Hematopoietic multipotent progenitor cell treated with erythropoietin and hydrocortisone succinate and interleukin-3 and kit ligand, for 15 days (in vitro differentiated cells): ENCODE results near the gene TUBB4B.
"Not testable (repeated sequence)": the region's sequence is repeated elsewhere in the genome, so short reads cannot be mapped to it uniquely, and the experiment has no call there.

Experiments used
- DNase-seq: peaks from one replicate; pipeline ENCODE4 v3.0.0-alpha.2; 2015; ENCODE audit warnings: low spot score

Gene TUBB4B

DNA sequence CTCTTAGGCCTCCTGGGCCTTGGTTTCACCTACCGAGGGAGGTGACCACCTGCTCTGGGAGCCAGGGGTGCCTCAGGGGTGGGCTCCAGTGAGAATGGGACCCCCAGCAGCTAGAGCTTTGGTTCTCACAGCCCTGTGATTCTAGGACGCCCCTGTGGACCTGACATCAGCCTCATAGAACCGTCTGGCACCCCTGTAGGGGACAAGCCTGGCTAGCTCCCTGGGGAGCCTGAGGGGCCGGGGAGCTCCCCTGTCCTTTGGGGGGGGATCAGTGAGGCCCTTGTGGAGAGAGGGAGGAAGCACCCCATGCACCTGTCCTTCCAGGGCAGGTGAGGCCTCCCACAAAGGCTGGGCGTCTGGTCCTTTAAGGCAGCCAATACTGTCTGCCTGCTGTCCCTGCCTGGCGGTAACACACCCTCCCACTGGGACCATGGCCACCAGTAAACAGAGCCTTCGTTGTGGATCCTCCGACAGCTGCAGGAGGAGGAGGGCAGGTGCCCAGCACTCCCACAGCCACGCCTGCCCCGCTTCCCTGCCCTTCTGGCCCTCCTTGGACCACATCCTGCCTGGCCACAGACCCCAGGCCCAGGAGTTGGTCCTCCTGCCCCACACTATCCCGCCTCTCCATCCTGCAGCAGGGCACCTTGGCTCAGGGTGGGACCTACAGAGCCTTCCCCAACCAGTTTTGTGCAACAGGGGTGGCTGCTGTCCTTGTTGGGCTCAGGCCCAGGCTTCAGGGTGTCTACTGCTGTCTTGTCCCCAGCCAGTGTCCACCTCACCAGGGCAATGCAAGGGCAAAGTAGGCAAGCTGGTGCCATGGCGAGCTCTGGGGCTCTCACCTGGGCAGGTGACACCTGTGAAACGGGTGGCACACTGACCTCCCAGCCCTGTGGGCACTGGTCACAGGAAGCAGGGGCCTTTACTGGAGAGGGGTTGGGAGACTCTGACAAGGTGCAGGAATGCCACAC lies 3.0 kb upstream of the TUBB4B start:
- DNase-seq = no peak

DNA sequence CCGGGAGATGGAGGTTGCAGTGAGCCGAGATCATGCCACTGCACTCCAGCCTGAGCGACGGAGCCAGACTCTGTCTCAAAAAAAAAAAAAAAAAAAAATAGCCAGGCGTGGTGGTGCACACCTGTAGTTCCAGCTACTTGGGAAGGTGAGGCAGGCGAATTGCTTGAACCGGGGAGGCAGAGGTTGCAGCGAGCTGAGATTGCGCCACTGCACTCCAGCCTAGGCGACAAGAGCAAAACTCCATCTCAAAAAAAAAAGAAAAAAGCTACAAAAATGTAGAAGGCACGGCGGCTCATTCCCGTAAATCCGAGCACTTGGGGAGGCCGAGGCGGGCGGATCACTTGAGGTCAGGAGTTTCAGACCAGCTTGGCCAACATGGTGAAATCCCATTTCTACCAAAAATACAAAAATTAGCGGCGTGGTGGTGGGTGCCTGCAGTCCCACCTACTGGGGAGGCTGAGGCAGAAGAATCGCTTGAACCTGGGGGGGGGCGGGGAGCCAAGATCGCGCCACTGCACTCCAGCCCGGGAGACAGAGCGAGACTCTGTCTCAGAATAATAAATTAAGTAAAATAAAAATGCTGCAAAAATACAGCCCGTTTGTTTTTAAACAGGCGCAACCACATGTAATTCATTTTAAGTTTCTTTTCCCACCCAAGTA lies 1.4 kb upstream of the TUBB4B start:
- peak; percentile 19 for DNase-seq

DNA sequence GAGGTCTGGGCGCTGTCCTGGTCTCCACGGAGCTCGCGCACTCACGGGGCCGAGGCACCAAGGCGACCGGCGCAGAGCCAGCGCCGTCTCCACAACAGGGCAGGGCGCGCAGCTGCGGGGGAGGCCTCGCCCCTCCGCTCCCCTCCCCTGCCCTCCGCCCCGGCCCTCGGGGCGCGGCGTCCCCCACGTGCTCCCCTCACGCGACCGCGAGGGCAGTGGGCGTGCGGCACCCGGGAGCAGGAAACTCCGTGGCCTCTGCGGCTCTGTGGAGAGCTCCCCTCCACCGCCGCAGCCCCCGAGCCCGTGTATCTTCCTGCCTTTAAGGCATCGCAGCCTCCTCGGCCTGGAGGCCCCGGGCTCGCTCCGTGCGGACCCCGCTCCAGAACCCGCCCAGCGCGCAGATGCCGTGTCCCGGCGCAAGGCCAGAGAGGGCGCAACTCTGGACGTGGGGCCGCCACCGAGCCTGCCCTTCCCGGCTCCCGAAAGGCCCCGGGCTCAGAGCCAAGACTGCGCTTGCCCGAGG lies 708 bp upstream of the TUBB4B start:
- peak; percentile 74 for DNase-seq

DNA sequence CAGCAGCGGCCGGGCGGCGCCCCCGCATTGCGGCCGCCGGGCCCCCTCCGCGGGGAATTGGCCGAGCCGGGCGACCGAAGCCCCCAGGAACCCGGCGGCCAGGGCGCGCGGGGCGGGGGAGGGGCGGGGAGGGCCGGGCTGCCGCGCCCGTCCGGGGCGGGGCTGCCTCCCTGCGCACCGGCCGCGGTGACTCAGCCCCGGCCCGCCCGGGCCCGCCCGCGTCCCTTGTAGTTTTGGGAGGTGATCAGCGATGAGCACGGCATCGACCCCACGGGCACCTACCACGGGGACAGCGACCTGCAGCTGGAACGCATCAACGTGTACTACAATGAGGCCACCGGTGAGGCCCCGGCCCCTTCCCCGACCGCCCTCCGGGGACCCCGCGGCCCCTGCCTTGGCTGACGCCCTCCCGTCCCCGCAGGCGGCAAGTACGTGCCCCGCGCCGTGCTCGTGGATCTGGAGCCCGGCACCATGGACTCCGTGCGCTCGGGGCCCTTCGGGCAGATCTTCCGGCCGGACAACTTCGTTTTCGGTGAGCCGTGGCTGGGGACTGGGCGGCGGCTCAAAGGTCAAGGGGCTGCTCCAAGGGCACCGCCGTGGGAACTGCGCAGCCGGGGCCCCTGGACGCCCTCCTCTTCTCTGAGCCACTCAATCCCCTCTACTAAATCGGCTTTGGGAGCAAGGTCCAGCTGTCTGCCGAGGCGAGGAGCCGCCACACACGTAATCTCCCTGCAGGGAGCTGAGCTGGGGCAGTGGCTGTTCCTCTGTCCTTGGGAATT lies 592 bp downstream of the TUBB4B start:
- DNase-seq = peak; percentile 83

DNA sequence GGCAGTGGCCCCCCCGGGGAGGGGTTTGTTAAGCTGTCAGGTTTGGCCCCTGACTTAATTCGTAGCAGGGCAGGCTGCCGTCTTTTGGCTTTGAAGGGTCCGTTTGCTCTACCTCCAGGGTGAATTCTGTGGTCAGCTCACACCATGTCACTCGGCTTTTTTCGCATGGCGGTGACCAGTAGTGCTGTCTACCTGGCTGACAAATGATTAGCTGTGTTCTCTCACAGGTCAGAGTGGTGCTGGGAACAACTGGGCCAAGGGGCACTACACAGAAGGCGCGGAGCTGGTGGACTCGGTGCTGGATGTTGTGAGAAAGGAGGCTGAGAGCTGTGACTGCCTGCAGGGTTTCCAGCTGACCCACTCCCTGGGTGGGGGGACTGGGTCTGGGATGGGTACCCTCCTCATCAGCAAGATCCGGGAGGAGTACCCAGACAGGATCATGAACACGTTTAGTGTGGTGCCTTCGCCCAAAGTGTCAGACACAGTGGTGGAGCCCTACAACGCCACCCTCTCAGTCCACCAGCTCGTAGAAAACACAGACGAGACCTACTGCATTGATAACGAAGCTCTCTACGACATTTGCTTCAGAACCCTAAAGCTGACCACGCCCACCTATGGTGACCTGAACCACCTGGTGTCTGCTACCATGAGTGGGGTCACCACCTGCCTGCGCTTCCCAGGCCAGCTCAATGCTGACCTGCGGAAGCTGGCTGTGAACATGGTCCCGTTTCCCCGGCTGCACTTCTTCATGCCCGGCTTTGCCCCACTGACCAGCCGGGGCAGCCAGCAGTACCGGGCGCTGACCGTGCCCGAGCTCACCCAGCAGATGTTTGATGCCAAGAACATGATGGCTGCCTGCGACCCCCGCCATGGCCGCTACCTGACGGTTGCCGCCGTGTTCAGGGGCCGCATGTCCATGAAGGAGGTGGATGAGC lies 1.4 kb downstream of the TUBB4B start:
- DNase-seq = peak; percentile 27

DNA sequence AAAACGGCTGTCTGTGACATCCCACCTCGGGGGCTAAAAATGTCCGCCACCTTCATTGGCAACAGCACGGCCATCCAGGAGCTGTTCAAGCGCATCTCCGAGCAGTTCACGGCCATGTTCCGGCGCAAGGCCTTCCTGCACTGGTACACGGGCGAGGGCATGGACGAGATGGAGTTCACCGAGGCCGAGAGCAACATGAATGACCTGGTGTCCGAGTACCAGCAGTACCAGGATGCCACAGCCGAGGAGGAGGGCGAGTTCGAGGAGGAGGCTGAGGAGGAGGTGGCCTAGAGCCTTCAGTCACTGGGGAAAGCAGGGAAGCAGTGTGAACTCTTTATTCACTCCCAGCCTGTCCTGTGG lies 2.2 kb downstream of the TUBB4B start:
- DNase-seq = not testable (repeated sequence)

DNA sequence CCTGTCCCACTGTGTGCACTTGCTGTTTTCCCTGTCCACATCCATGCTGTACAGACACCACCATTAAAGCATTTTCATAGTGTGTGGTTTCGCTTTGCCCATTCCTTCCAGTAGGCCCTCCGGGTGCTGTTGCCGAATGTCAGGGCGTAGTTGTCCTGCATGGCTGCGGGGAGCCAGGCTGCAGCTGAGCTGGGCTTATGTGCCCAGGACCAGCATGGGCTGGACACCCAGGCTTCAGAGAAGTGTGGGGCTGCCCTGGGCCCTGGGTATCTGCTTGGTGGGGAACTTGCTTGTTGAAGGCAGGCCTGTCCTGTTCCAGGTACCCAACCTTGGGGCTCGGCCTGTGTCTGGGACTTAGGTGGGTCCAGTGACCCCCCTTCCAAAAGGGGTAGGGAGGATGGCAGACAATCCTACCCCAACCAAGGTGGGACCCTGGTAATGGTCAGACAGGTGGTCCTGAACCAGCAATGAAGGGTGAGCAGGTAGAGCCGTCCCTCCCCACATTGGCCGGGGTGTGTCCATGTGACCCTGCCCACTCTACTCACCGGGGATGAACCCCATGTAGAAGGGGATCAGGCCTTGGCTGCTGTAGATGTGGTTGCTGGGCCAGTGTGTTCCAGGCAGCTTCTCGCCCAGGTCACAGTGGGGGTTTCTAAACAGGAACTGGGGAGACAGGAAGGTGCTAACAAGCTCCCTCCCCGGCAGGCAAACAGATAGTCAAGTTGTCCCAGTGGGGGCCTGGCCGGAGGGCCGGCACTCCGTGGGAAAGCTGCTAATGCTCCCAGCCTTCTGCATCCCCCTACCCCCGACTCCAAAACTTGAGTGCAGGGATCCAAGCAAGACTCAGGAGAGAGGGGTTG lies 2.8 kb downstream of the TUBB4B start:
- DNase-seq = no peak

DNA sequence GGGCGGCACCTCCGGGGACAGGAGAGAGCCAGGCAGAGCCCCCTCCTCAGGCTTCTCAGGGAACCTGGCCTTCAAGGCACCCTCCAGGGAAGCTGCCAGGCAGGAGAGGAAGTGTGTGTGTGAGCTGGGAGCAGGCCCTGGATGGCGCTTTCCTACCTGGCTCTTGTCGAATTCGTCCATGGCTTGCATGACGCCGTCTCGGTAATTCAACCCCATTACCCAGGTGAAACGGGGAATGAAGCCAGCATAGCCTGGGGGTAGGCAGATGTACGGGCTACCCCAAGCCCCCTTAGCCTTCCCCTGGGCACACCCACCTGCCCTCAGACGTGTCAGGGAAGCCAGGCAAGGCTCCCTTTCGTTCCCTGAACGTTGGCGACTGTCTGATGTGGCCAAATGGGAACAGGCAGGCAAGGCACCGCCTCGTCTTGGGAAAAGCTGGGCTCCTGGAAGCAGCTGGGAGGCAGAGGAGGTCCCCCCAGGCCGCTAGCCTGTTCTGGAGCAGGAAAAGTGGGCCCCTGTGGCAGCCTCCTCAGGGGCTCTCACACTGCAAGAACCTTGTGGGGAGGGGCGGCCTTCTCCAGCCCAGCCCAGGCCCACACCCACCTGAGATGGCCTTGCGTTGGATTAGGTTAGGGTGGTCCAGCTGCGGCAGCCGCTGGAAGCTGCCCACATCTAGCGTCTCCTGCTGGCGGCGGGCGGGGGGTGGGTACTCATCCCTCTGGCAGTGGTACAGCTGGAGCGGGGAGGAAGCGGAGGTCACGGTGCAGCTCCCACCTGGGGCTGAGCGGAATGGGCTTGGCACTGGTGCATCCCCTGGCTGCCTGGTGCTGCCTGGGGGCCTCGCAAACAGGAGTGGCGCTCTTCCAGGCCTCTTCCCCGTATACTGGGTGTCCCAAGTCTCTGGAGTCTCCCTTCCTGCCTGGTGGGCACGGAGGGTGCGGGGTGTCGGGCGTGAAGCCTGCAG lies 3.7 kb downstream of the TUBB4B start:
- DNase-seq = no peak

DNA sequence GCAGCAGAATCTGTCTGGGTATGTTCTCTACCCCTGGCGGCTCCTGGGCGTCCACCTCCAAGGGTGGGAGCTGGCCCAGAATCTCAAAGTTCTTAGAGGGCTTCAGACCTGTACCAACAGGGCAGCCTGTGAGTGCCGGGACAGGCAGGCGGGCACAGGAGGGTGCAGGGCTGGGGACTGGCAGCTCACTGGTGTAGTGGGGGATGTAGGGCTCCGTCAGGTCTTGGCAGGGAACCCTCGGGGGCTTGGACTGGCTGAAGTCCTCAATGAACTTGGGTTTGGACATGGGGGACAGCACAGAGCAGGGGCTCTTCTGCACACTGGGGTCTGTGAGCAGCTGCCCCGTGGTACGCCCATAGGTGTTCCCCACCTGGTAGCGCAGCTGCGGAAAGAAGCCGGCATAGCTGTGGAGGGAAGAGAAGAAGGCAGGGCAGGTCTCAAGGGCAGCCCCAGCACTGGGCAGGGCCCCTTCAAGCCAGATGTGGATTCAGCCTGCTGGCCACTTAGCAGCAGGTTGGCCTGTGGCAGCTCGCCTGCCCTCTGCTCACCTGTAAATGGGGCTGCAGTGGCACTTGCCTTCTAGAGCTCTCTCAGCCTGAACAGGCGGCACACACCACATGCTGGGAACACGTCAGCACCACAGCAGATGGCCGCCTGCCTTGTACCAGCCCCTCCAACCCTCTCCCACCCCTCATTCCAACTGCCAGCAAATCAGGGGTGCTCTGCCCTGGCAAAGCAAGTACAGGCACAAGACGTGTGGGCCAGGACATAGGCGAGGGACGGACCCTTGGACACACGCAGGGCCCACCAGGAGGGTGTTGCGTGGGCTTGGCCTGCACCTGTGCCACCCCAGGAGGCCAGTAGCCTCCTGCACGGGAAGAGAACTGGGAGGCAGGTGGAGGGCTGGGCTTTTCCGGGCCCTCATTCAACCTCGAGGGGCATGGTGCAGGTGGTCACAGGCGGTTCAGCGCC lies 4.6 kb downstream of the TUBB4B start:
- DNase-seq = no peak

DNA sequence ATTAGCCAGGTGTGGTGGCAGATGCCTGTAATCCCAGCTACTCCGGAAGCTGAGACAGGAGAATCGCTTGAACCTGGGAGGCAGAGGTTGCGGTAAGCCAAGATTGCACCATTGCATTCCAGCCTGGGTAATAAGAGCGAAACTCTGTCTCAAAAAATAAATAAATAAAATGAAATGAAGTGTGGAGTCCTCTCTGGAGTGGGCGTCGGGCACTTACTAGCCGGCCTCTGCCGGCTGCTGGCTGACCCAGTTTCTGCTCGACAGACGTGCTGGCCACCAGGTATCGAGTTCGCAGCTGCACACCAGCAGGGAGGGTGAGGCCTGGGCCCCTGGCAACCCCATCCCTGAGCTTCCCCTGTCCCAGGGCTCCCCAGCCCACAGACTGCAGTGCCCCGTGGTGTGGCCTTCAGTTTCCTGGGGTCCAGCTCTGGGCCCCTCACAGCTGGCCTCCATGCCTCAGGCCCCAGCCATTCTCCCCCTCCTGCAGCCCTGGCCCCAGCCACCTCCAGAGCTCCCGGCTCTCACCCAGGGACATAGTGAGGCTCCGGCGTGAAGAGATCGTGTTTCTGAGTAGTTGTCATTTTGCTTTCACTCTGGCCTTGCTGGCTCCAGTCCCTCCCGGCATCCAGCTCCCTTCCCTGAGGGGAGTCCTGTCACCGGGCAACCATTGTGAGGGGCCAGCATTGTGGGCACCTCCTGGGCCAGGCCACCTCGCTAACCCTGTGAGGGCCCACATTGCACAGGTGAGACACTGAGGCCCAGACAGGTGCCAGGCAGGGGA lies 6.2 kb downstream of the TUBB4B start:
- DNase-seq = no peak

DNA sequence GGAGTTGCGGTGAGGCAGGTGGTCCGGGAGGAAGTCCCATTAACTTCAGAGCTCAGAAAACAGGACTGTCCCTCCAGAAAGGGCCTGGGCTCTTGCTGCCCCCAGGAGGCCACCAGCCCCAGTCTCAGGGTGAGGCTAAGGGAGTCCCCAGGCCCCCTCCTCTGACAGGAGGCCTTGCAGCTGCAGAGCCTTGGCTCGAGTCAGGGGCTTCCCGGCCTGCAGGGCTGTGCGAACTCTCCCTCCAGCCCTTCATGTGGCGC lies 6.8 kb downstream of the TUBB4B start:
- DNase-seq = no peak

DNA sequence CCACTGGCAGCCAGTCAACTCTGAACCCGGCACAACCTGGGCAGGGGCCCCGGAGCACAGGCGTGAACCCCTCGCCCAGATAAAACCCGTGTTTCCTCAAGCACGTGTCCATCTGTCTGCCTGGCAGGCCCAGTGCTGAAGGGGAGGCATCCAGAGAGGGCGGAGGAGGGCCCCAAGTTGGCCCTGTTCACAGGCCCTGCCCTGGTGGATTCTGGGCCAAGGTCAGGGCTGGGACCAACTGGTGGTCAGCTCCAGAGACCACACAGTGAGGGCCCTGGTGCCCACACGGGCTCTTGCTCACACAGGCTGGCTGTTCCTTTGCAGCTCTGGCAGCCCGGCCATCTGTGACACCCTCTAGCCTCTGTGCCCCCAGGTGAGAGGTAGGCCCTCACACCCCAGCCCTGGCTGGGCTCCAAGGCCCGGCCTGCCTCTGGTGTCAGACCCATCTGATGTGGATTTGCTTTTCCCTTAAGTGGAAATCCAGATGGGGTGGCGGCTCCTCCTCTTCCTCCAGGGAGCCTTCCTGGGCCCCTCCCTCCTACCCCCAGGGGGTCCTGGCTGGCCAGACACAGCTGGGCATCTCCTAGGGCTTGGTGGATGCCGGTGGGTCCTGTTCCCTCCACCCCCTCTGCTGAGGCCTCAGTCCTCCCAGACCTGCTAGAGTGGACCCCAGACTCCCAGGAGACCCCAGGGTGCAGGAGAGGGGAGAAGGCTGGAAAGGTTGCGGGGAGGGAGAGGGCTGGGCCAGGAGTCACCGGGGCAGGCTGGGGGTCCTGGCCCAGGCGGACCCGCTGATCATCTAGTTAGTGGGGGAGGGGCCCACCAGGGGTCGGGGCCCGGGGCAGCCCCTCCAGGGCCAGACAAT lies 9.5 kb downstream of the TUBB4B start:
- no peak for DNase-seq

DNA sequence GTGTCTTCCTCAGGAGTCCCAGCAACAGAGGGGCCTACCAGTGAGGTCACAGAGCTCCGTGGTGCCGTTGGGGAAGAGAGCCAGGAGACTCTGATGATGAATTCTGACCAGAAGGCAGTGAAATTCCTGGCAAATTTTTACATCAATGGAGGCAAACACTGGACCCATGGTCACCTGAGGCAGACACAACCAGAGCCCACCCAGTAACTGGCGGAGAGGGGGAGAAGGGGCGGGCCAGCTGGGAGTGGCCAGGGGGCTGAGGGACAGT lies 10.0 kb downstream of the TUBB4B start, which contains the start of gene STPG3:
TSS of gene STPG3 (plus strand) at position 93 of the 268 bp plus-strand sequence. CDS start at position 94, 1 bp downstream.
- DNase-seq = no peak

DNA sequence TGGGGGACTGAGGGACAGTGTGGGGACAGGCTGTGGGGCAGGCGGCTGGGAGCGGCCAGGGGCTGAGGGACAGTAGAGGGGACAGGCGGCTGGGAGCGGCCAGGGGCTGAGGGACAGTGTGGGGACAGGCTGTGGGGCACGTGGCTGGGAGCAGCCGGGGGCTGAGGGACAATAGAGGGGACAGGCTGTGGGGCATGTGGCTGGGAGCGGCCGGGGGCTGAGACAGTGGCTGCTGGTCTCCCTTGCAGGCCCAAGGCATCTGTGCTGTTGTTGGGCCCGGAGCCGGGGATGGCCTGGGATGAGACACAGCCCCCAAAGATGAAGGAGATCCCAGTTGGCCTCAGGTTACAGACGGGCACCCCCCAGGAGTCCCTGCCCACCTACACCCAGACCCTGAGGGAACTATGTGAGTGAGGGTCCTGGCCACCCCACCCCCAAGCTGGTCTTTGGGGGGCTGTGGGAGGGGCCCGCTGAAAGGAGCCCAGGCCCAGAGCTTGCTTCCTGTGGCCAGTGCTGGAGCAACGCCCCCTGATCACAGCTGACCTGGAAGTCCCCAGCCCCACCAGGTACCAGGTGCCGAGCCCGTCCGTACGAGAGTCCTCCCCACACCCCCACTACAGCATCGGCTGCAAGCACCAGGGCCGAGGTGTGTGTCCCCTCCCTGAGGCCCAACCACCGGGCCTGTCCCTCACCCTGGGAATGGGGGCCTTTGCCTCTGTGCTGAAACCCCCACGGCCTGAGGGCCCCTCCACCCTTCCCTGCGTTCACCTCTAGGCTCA lies 10.6 kb downstream of the TUBB4B start:
- DNase-seq = no peak
